Body of pancreas (tissue), 4 donors: ENCODE results near the gene CCR7. TPM values are rescaled to one million over a fixed set of nuclear protein-coding genes. Genes with fewer than 3 reads are reported as not detected.

ENCODE experiments used
- ATAC-seq: fragments of 150-250 bp; one replicate; pipeline ENCODE4 v1.9.1; 2016
- DNase-seq, 4 donors: peaks; one replicate each; pipeline ENCODE4 v3.0.0-alpha.2; 2019
- H3K27ac ChIP-seq, 4 donors: fragments of 200-600 bp; sonication (generic); 1 replicate in 3 of 4; 2 replicates in 1 of 4; pipeline versions ENCODE4 v1.5.1 to v1.6.1; 2016 to 2019; ENCODE audit warnings: mild to moderate bottlenecking in 1 of 4, mixed read lengths in 1 of 4, moderate library complexity in 1 of 4
- H3K27me3 ChIP-seq, 2 donors: fragments of 200-600 bp; sonication (generic); one replicate each; pipeline ENCODE4 v1.6.0; 2016; ENCODE audit warnings: mild to moderate bottlenecking in 1 of 2
- H3K36me3 ChIP-seq, 2 donors: fragments of 200-600 bp; sonication (generic); replicated peaks in 1 of 2; 2 replicates each; pipeline ENCODE4 v1.5.1; 2016; ENCODE audit warnings: low read depth in 2 of 2; ENCODE audit not compliant: insufficient read depth in 1 of 2
- H3K4me1 ChIP-seq: fragments of 200-600 bp; sonication (generic); one replicate; pipeline ENCODE4 v1.6.0; 2016
- H3K4me3 ChIP-seq, 2 donors: fragments of 200-600 bp; sonication (generic); 1 replicate in 1 of 2; 2 replicates in 1 of 2; pipeline ENCODE4 v1.5.1; 2016 to 2019
- H3K9me3 ChIP-seq, 3 donors: fragments of 200-600 bp; sonication (generic); 1 replicate in 2 of 3; 2 replicates in 1 of 3; pipeline ENCODE4 v1.5.1; 2016
- CTCF ChIP-seq, 7 experiments: fragments of 450-650 bp in 4 of 7; fragments of 200-600 bp in 3 of 7; sonication (generic) in 3 of 7; IDR thresholded peaks; one replicate each; pipeline ENCODE4 v1.5.1; 2016 to 2019; ENCODE audit warnings: antibody characterized with exemption in 7 of 7
- POLR2A ChIP-seq, 3 donors: fragments of 450-650 bp; IDR thresholded peaks; one replicate each; pipeline ENCODE4 v1.6.1; 2016; ENCODE audit warnings: antibody characterized with exemption in 3 of 3, mild to moderate bottlenecking in 2 of 3
- WGBS, 2 donors: methylation state at CpG; one replicate each; pipeline ENCODE4 v1.1.5; 2017; 5-methylcytosine and 5-hydroxymethylcytosine counted together
- intact Hi-C: fragments of 100-400 bp; cut with DNase I; formaldehyde crosslinking; loops from one replicate; pipeline ENCODE4 v1.15.1; 2023
- total RNA-seq, 2 donors: library from RNA; depleted of rRNA; stranded (reverse); fragments of >200 nt; gene quantifications; one replicate each; pipeline ENCODE4 v1.1.0, GENCODE V29; 2016

CCR7 gene
- total RNA-seq, 2 donors from 2014 or later, result 0.26 TPM; not detected in 1

DNA sequence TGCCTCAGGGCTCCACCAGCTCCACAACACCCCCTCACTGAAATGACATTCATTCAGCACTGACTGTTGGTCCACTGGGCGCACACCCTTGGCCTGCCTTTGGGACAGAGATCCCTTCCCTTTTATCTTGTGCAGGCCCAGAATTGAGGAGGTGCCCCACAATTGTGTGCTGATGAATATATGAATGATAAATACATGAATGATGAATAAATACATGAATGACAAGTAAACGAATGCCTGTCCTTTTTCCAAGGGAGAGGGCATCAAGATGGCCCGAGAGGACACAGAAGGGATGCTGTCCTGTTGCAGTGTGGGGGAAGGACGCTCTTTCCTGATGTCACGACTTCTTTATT is 5.7 kb downstream of the CCR7 start:
- H3K9me3 ChIP-seq, result no peaks in the 10 kb centered on the region
- peaks cover 8% of the 10 kb centered on the region for H3K4me1 ChIP-seq
- H3K27ac ChIP-seq, result peak overlapping the region in 3 of 4 donors; percentile 16 to 50 (median 40)
- TF ChIP-seq POLR2A (IDR thresholded peaks at IDR 0.05), result no peak
- no peak for TF ChIP-seq CTCF (IDR thresholded peaks at IDR 0.05)
- no peak for DNase-seq
- H3K4me3 ChIP-seq, result no peak overlapping the region
- ATAC-seq, result no peak
- H3K27me3 ChIP-seq, result no peaks in the 10 kb centered on the region
- intact Hi-C loops, result no loop called here
- H3K36me3 ChIP-seq, result no peaks in the 10 kb centered on the region
- WGBS, 2 donors, result 70% methylated on average over 5 of the region's 5 CpGs

GRCh38 chr17:40558890-40559563 is 6.2 kb downstream of the CCR7 start:
- no peak overlapping the region for H3K4me3 ChIP-seq
- no peaks in the 10 kb centered on the region for H3K9me3 ChIP-seq
- TF ChIP-seq CTCF (IDR thresholded peaks at IDR 0.05) (no peak), POLR2A (IDR thresholded peaks at IDR 0.05) (no peak)
- H3K27ac ChIP-seq, result peak overlapping the region in 1 of 4 donors; percentile 8
- peak in 1 of 4 donors; percentile 17 for DNase-seq
- no peak for ATAC-seq
- peaks cover 12% of the 10 kb centered on the region for H3K4me1 ChIP-seq
- no peaks in the 10 kb centered on the region for H3K27me3 ChIP-seq
- WGBS, 2 donors, result 67 to 84% methylated on average over 8 to 10 of the region's 10 CpGs
- intact Hi-C loops, result no loop called here
- H3K36me3 ChIP-seq, result no peaks in the 10 kb centered on the region

- Histone ChIP-seq H3K27me3 (no peaks in the 10 kb centered on the region), H3K4me1 (peaks cover 14% of the 10 kb centered on the region), H3K9me3 (no peaks in the 10 kb centered on the region), H3K36me3 (no peaks in the 10 kb centered on the region), H3K27ac (peak overlapping the region in 1 of 4 donors; percentile 8), H3K4me3 (no peak overlapping the region)
- no peak for ATAC-seq
- peak in 1 of 4 donors; percentile 4 for DNase-seq
- intact Hi-C loops, result no loop called here
- WGBS, 2 donors, result 62 to 64% methylated on average over 9 of the region's 9 CpGs
- TF ChIP-seq CTCF (IDR thresholded peaks at IDR 0.05) (no peak), POLR2A (IDR thresholded peaks at IDR 0.05) (no peak)
Observed at GRCh38 chr17:40558300-40558889, 6.9 kb downstream of the CCR7 start.

GRCh38 chr17:40557531-40558299 is 7.6 kb downstream of the CCR7 start:
- peaks cover 14% of the 10 kb centered on the region for H3K4me1 ChIP-seq
- 42 to 45% methylated on average over 5 to 6 of the region's 6 CpGs for WGBS, 2 donors
- peak overlapping the region in 2 of 4 donors; percentile 41 to 47 for H3K27ac ChIP-seq
- H3K4me3 ChIP-seq, result no peak overlapping the region
- no peaks in the 10 kb centered on the region for H3K27me3 ChIP-seq
- H3K9me3 ChIP-seq, result no peaks in the 10 kb centered on the region
- TF ChIP-seq POLR2A (IDR thresholded peaks at IDR 0.05) (no peak), CTCF (IDR thresholded peaks at IDR 0.05) (no peak)
- ATAC-seq (no peak), DNase-seq (peak in 1 of 4 donors; percentile 11)
- intact Hi-C loops, result no loop called here
- no peaks in the 10 kb centered on the region for H3K36me3 ChIP-seq
